Measurements from ENCODE around the gene ESPNL. TPM values are rescaled to one million over a fixed set of nuclear protein-coding genes. Genes with fewer than 3 reads are reported as not detected.
A peak's percentile ranks its signal among the peaks of the same experiment; 100 is the strongest.

ESPNL gene
- total RNA-seq, 1 donor from 2014 or later, result not detected

DNA sequence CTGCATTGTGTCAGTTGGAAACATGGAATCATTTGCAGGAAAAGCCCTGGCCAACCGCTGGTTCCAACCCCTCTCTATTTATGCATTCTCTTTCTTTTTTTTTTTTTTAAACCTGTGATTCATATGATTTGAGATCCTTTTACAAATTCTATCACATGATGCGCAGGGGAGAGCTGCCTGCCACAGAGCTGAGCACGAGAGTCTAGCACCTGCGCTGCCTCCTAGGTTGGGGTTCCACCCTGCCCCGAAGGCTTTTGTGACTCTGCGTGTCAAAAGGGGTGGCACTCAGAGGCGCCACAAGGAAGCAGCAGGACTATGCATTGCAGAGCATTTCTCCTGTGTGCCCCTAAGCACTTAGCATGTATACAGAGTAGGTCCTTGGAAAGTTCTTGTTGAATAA is 17.3 kb upstream of the ESPNL start:
- Mint-ChIP-seq H3K4me3 (ENCODE audit: unreplicated experiment) (no peak overlapping the region), H3K27me3 (ENCODE audit: unreplicated experiment) (no peaks in the 10 kb centered on the region), H3K36me3 (ENCODE audit: unreplicated experiment) (peaks cover 52% of the 10 kb centered on the region), H3K4me1 (ENCODE audit: unreplicated experiment) (peaks cover 2% of the 10 kb centered on the region), H3K27ac (ENCODE audit: unreplicated experiment) (no peak overlapping the region), H3K9me3 (ENCODE audit: unreplicated experiment) (peaks cover 10% of the 10 kb centered on the region)
- peak; percentile 49 for DNase-seq (ENCODE audit: extremely low spot score, unreplicated experiment)
- TF ChIP-seq, protein P1, sequence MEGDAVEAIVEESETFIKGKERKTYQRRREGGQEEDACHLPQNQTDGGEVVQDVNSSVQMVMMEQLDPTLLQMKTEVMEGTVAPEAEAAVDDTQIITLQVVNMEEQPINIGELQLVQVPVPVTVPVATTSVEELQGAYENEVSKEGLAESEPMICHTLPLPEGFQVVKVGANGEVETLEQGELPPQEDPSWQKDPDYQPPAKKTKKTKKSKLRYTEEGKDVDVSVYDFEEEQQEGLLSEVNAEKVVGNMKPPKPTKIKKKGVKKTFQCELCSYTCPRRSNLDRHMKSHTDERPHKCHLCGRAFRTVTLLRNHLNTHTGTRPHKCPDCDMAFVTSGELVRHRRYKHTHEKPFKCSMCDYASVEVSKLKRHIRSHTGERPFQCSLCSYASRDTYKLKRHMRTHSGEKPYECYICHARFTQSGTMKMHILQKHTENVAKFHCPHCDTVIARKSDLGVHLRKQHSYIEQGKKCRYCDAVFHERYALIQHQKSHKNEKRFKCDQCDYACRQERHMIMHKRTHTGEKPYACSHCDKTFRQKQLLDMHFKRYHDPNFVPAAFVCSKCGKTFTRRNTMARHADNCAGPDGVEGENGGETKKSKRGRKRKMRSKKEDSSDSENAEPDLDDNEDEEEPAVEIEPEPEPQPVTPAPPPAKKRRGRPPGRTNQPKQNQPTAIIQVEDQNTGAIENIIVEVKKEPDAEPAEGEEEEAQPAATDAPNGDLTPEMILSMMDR (IDR thresholded peaks at IDR 0.05), result no peak

DNA sequence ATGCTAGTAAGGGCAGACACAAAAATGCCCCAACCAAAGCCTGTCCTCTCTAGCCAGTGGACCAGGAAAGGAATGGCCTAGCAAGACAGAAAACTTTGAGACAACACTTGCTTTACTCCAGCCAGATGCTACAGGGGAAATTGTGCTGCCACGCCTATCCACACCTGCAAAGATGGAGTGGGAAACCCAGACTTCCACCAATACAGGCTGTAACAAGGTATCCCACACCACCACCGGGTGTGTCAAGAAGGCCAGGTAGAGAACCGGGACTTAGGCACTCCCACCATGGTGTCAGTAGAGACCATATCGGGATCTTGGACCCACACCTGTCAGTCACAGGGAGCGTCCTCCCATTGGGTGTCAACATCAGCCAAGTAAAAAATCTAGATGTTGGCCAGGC is 16.2 kb upstream of the ESPNL start:
- no peak overlapping the region for H3K4me3 Mint-ChIP-seq (ENCODE audit: unreplicated experiment)
- no peaks in the 10 kb centered on the region for H3K27me3 Mint-ChIP-seq (ENCODE audit: unreplicated experiment)
- H3K27ac Mint-ChIP-seq (ENCODE audit: unreplicated experiment), result no peak overlapping the region
- peak; percentile 62 for DNase-seq (ENCODE audit: extremely low spot score, unreplicated experiment)
- H3K4me1 Mint-ChIP-seq (ENCODE audit: unreplicated experiment), result peaks cover 2% of the 10 kb centered on the region
- H3K36me3 Mint-ChIP-seq (ENCODE audit: unreplicated experiment), result peaks cover 47% of the 10 kb centered on the region
- H3K9me3 Mint-ChIP-seq (ENCODE audit: unreplicated experiment), result peaks cover 10% of the 10 kb centered on the region
- TF ChIP-seq, protein P1 (IDR thresholded peaks at IDR 0.05), result no peak

DNA sequence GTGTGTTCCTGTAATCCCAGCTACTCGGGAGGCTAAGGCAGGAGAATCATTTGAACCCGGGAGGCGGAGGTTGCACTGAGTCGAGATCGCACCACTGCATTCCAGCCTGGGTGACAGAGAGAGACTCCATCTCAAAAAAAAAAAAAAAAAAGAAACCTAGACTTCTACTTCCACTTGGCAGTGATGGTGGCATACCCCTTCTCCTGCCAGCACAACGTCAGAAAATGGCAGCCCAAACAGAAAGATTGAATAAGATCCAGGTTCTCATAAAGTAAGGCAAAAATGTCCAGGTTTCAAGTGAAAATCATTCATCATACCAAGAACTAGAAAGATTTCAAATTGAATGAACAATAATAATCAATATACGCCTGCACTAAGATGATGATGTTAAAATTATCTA is 15.4 kb upstream of the ESPNL start:
- Mint-ChIP-seq H3K9me3 (ENCODE audit: unreplicated experiment) (peaks cover 5% of the 10 kb centered on the region), H3K4me1 (ENCODE audit: unreplicated experiment) (peaks cover 2% of the 10 kb centered on the region), H3K36me3 (ENCODE audit: unreplicated experiment) (peaks cover 42% of the 10 kb centered on the region), H3K27ac (ENCODE audit: unreplicated experiment) (no peak overlapping the region), H3K4me3 (ENCODE audit: unreplicated experiment) (no peak overlapping the region), H3K27me3 (ENCODE audit: unreplicated experiment) (no peaks in the 10 kb centered on the region)
- peak; percentile 30 for DNase-seq (ENCODE audit: extremely low spot score, unreplicated experiment)
- TF ChIP-seq, protein P1 (IDR thresholded peaks at IDR 0.05), result no peak

DNA sequence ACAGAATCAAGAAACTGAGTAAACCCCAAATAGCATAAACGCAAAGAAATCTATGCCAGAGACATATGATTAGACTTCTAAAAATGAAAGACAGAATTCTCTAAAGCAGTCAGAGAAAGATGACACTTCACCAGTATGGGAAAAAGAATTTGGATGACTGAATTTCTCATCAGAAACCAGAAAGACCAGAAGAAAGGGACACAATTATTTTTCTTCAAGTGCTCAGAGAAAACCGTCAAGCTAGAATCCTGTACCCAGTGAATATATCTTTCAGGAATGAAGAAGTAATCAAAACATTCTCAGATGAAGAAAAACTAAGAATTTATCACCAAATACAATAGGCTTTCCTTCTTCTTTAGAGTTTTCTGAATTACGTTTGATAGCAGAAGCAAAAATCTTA is 14.2 kb upstream of the ESPNL start:
- Mint-ChIP-seq H3K27me3 (ENCODE audit: unreplicated experiment) (no peaks in the 10 kb centered on the region), H3K4me3 (ENCODE audit: unreplicated experiment) (no peak overlapping the region), H3K27ac (ENCODE audit: unreplicated experiment) (no peak overlapping the region), H3K36me3 (ENCODE audit: unreplicated experiment) (peaks cover 32% of the 10 kb centered on the region), H3K9me3 (ENCODE audit: unreplicated experiment) (no peaks in the 10 kb centered on the region), H3K4me1 (ENCODE audit: unreplicated experiment) (no peaks in the 10 kb centered on the region)
- no peak for DNase-seq (ENCODE audit: extremely low spot score, unreplicated experiment)
- TF ChIP-seq, protein P1 (IDR thresholded peaks at IDR 0.05), result no peak

DNA sequence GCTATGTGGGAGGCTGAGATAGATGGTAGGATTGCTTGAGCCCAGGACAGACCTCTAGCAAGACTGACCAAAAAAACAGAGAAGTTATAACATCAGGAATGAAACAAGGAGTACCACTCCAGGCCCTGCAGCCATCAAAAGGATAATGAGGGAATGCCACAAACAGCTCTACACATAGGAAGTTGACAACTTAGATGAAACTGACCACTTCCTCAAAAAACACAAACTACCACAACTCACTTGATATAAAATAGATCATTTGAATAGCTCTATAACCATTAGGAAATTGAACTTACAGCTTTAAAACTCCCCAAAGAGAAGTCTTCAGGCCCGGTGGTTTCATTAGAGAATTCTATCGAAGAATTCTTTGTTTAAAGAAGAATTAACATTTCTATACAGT is 12.9 kb upstream of the ESPNL start:
- TF ChIP-seq, protein P1 (IDR thresholded peaks at IDR 0.05), result no peak
- Mint-ChIP-seq H3K4me1 (ENCODE audit: unreplicated experiment) (no peaks in the 10 kb centered on the region), H3K27me3 (ENCODE audit: unreplicated experiment) (no peaks in the 10 kb centered on the region), H3K36me3 (ENCODE audit: unreplicated experiment) (peaks cover 28% of the 10 kb centered on the region), H3K4me3 (ENCODE audit: unreplicated experiment) (no peak overlapping the region), H3K9me3 (ENCODE audit: unreplicated experiment) (no peaks in the 10 kb centered on the region), H3K27ac (ENCODE audit: unreplicated experiment) (no peak overlapping the region)
- DNase-seq (ENCODE audit: extremely low spot score, unreplicated experiment), result no peak
